ENCODE measurements around the gene DENND2D.

Gene DENND2D

DNA sequence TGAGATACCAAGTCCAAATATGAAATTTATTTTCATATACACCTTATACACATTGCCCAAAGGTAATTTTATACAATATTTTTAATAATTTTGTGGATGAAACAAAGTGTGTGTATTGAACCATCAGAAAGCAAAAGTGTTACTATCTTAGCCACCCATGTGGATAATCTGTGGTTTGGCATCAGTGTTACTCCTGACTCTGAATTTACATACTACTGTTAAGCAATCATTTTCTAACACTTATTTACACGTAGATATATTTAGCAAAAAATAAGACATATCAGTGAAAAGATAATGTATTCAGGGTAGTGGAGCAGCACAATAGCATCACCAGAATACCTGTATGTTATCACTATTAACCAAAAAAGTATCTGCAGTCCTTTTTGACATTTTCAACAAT, 23.8 kb downstream of the DENND2D start:
- Histone ChIP-seq H3K4me1 (ENCODE audit: insufficient read depth, low read length, severe bottlenecking) (peaks cover 5% of the 10 kb centered on the region), H3K27me3 (ENCODE audit: insufficient read depth, low read length) (no peaks in the 10 kb centered on the region), H3K36me3 (ENCODE audit: insufficient read depth, low read length) (peaks cover 91% of the 10 kb centered on the region), H3F3A (ENCODE audit: insufficient read depth, low read length) (no peaks in the 10 kb centered on the region), H3K9me2 (ENCODE audit: low read depth, low read length) (no peaks in the 10 kb centered on the region), H3K4me2 (ENCODE audit: low read length) (no peak overlapping the region), H2AFZ (ENCODE audit: low read length) (no peak overlapping the region), H3K27ac (ENCODE audit: low read depth, low read length, poor library complexity, severe bottlenecking) (no peak overlapping the region), H3K9me3 (ENCODE audit: low read length) (no peaks in the 10 kb centered on the region), H3K9ac (ENCODE audit: low read length) (no peak overlapping the region), H3K79me2 (ENCODE audit: insufficient read depth, low read length) (no peaks in the 10 kb centered on the region), H4K20me1 (ENCODE audit: insufficient read depth, low read length) (no peaks in the 10 kb centered on the region), H3K4me3 (ENCODE audit: low read depth, low read length, poor library complexity, severe bottlenecking) (no peak overlapping the region)
- TF ChIP-seq EZH2 (IDR thresholded peaks at IDR 0.05; ENCODE audit: borderline replicate concordance, low read length) = no peak
- TF ChIP-seq CTCF (IDR thresholded peaks at IDR 0.05; ENCODE audit: low read length) = no peak

GRCh38 chr1:111175349-111175748, 25.1 kb downstream of the DENND2D start:
- H2AFZ ChIP-seq (ENCODE audit: low read length) = no peak overlapping the region
- no peaks in the 10 kb centered on the region for H3K9me2 ChIP-seq (ENCODE audit: low read depth, low read length)
- no peaks in the 10 kb centered on the region for H3K79me2 ChIP-seq (ENCODE audit: insufficient read depth, low read length)
- peaks cover 94% of the 10 kb centered on the region for H3K36me3 ChIP-seq (ENCODE audit: insufficient read depth, low read length)
- H4K20me1 ChIP-seq (ENCODE audit: insufficient read depth, low read length) = no peaks in the 10 kb centered on the region
- no peaks in the 10 kb centered on the region for H3K9me3 ChIP-seq (ENCODE audit: low read length)
- H3K4me1 ChIP-seq (ENCODE audit: insufficient read depth, low read length, severe bottlenecking) = peaks cover 5% of the 10 kb centered on the region
- no peak overlapping the region for H3K27ac ChIP-seq (ENCODE audit: low read depth, low read length, poor library complexity, severe bottlenecking)
- no peaks in the 10 kb centered on the region for H3K27me3 ChIP-seq (ENCODE audit: insufficient read depth, low read length)
- H3K4me2 ChIP-seq (ENCODE audit: low read length) = no peak overlapping the region
- no peak overlapping the region for H3K9ac ChIP-seq (ENCODE audit: low read length)
- TF ChIP-seq EZH2 (IDR thresholded peaks at IDR 0.05; ENCODE audit: borderline replicate concordance, low read length) (no peak), CTCF (IDR thresholded peaks at IDR 0.05; ENCODE audit: low read length) (no peak)
- H3F3A ChIP-seq (ENCODE audit: insufficient read depth, low read length) = no peaks in the 10 kb centered on the region
- no peak overlapping the region for H3K4me3 ChIP-seq (ENCODE audit: low read depth, low read length, poor library complexity, severe bottlenecking)

DNA sequence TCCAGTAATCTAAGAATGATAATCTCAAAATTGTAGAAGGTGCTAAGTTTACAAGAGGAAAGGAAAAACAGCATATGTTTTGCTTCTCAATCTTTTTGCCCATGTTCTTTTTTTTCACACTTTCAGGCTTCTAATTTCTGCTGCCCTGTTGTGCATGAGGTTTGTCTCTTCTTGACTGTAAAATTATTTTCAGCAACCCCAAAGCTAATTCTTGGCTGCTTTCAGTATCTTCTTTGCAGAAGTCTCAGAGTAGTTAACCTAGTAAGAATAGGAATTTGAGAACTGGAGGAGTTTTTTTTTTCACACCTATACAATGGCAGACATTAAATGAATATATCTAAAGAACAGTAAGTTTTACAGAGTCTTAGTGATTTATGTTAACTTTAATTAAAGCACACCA, 26.4 kb downstream of the DENND2D start:
- Histone ChIP-seq H3K4me1 (ENCODE audit: insufficient read depth, low read length, severe bottlenecking) (peaks cover 5% of the 10 kb centered on the region), H3K9me3 (ENCODE audit: low read length) (no peaks in the 10 kb centered on the region), H3K79me2 (ENCODE audit: insufficient read depth, low read length) (no peaks in the 10 kb centered on the region; the same call in 1 of the 2 replicates), H3K36me3 (ENCODE audit: insufficient read depth, low read length) (peaks cover 93% of the 10 kb centered on the region), H3K27me3 (ENCODE audit: insufficient read depth, low read length) (no peaks in the 10 kb centered on the region), H3F3A (ENCODE audit: insufficient read depth, low read length) (no peaks in the 10 kb centered on the region), H3K9ac (ENCODE audit: low read length) (no peak overlapping the region), H3K27ac (ENCODE audit: low read depth, low read length, poor library complexity, severe bottlenecking) (no peak overlapping the region), H3K4me2 (ENCODE audit: low read length) (no peak overlapping the region), H4K20me1 (ENCODE audit: insufficient read depth, low read length) (no peaks in the 10 kb centered on the region), H2AFZ (ENCODE audit: low read length) (no peak overlapping the region), H3K4me3 (ENCODE audit: low read depth, low read length, poor library complexity, severe bottlenecking) (no peak overlapping the region), H3K9me2 (ENCODE audit: low read depth, low read length) (no peaks in the 10 kb centered on the region)
- no peak for TF ChIP-seq CTCF (IDR thresholded peaks at IDR 0.05; ENCODE audit: low read length)
- TF ChIP-seq EZH2 (IDR thresholded peaks at IDR 0.05; ENCODE audit: borderline replicate concordance, low read length) = no peak

All from OCI-LY1 (cell line).